Naive thymus-derived CD8-positive, alpha-beta T cell (primary cell): ENCODE results near the gene YWHAQ. TPM values are rescaled to one million over a fixed set of nuclear protein-coding genes. Genes with fewer than 3 reads are reported as not detected.
"Not testable (repeated sequence)": the region's sequence is repeated elsewhere in the genome, so short reads cannot be mapped to it uniquely, and the experiment has no call there.

Source experiments
- ATAC-seq, 2 donors: fragments of 150-1000 bp; cut with Tn5 transposase in 1 of 2; sonication (Bioruptor Pico), chemical (Tn5 transposase) in 1 of 2; 1 replicate in 1 of 2; 2 replicates in 1 of 2; pipeline ENCODE4 v1.10.0; 2021; ENCODE audit warnings: mild to moderate bottlenecking in 2 of 2, moderate library complexity in 2 of 2
- POLR2A ChIA-PET: fragments of 350-600 bp; sonication (Branson Sonifier 250); formaldehyde crosslinking; loops from one replicate; lab custom pipeline; 2021; ENCODE audit warnings: antibody characterized with exemption; lab: Charles Lee
- DNase-seq, 10 donors: peaks; one replicate each; pipeline versions ENCODE4 v3.0.0 to v3.0.0-alpha.2; 2020 to 2022
- H3K27ac Mint-ChIP-seq, 10 donors: one replicate each; pipeline ENCODE4 v1.8.0; 2020 to 2022; ENCODE audit warnings: mild to moderate bottlenecking in 10 of 10, mixed read lengths in 10 of 10, moderate library complexity in 4 of 10, inconsistent platforms in 1 of 10
- H3K27me3 Mint-ChIP-seq, 5 donors: one replicate each; pipeline ENCODE4 v1.8.0; 2021 to 2022; ENCODE audit warnings: mixed read lengths in 5 of 5
- H3K36me3 Mint-ChIP-seq, 3 donors: one replicate each; pipeline ENCODE4 v1.8.0; 2020 to 2022; ENCODE audit warnings: mixed read lengths in 3 of 3, mild to moderate bottlenecking in 2 of 3, inconsistent platforms in 1 of 3
- H3K4me1 Mint-ChIP-seq, 4 donors: one replicate each; pipeline ENCODE4 v1.8.0; 2021 to 2022; ENCODE audit warnings: mixed read lengths in 4 of 4
- H3K4me3 Mint-ChIP-seq, 10 donors: one replicate each; pipeline ENCODE4 v1.8.0; 2020 to 2022; ENCODE audit warnings: mild to moderate bottlenecking in 10 of 10, mixed read lengths in 10 of 10, moderate library complexity in 6 of 10, inconsistent platforms in 1 of 10
- H3K9me3 Mint-ChIP-seq, 9 donors: one replicate each; pipeline ENCODE4 v1.8.0; 2020 to 2022; ENCODE audit warnings: mixed read lengths in 9 of 9, mild to moderate bottlenecking in 3 of 9, inconsistent platforms in 1 of 9, moderate library complexity in 1 of 9
- polyA plus RNA-seq, 3 donors: library from polyadenylated mRNA; unstranded; fragments of 300-500 nt; fragmentation: Illumina TruSeq; gene quantifications; one replicate each; pipeline ENCODE4 v1.2.3, GENCODE V29; 2021
- total RNA-seq, 8 experiments: library from RNA in 2 of 8; stranded (reverse) in 2 of 8; gene quantifications; one replicate each; pipeline ENCODE4 v1.2.3 and lab custom pipeline; 2021 to 2026

YWHAQ gene
- total and polyA plus RNA-seq, 5 experiments from 2014 or later: 99.2 to 348 (median 195) TPM

- H3K27me3 Mint-ChIP-seq: no peaks in the 10 kb centered on the region
- peaks cover 15 to 50% (median 44%) of the 10 kb centered on the region in 4 donors for H3K4me1 Mint-ChIP-seq
- peaks cover 16 to 46% (median 42%) of the 10 kb centered on the region in 3 donors for H3K36me3 Mint-ChIP-seq
- peak overlapping the region in 2 of 10 donors; percentile 16 to 59 for H3K27ac Mint-ChIP-seq
- POLR2A ChIA-PET: no interaction called here
- ATAC-seq: no peak
- peaks cover 0 to 15% (median 8%) of the 10 kb centered on the region in 9 donors for H3K9me3 Mint-ChIP-seq
- no peak for DNase-seq
- H3K4me3 Mint-ChIP-seq: no peak overlapping the region
Observed at GRCh38 chr2:9599430-9599829, 31.4 kb downstream of the YWHAQ start.

DNA sequence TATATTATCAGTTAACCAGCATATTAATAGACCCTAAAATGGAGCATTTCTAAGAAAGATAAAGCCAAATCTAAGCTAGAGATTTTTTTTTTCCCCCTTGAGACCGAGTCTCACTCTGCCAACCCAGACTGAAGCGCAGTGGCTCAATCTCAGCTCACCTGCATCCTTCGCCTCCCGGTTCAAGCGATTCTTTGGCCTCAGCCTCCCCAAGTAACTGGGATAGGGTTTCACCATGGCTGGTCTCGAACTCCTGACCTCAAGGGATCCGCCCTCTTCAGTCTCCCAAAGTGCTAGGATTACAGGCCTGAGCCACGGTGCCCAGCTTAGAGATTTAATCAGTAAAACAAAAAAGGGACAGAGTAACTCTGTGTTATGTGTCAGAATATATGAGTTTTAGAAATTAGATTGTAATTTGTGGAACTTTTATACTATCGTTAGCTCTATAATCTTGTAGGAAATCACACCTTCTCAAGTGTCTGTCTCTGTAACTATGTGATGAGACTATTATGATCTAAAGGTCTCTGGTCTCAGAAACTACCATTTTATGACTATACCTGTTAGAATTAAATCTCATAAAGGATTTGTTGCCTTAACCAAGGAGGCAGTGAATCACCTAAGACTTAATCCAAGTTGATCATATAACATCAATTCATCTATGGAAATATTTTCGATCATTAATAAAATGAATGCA lies 34.0 kb downstream of the YWHAQ start:
- Mint-ChIP-seq H3K36me3 (peaks cover 16 to 44% (median 38%) of the 10 kb centered on the region in 3 donors), H3K27ac (peak overlapping the region in 6 of 10 donors; percentile 15 to 86 (median 60)), H3K9me3 (peaks cover 0 to 15% (median 8%) of the 10 kb centered on the region in 9 donors), H3K27me3 (no peaks in the 10 kb centered on the region), H3K4me3 (peak overlapping the region in 6 of 10 donors; percentile 15 to 62 (median 40)), H3K4me1 (peaks cover 17 to 52% (median 48%) of the 10 kb centered on the region in 4 donors)
- DNase-seq (no peak), ATAC-seq (no peak)
- POLR2A ChIA-PET: no interaction called here

DNA sequence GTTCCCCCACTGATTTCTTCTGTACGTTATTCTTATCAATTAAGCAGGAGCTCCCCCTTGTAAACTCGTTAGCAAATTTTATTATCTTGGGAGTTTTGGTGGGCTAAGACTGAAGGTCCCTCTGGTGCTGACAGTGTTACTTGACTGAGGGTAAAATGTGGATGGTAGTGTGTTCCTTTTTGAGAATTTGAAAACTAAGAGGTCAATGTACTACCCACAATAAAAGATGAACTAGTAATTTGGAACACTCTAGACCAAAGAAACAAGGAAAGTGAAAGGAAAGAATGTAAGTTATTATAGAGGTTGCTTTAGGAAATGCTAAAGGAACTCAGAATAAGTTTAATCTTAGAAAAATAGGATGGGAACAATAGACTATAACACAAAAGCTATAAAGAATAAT lies 35.1 kb downstream of the YWHAQ start:
- H3K4me1 Mint-ChIP-seq: peaks cover 20 to 58% (median 50%) of the 10 kb centered on the region in 4 donors

GRCh38 chr2:9595256-9595655 lies 35.5 kb downstream of the YWHAQ start:
- H3K4me3 Mint-ChIP-seq, DNase-seq, H3K27me3 Mint-ChIP-seq, ATAC-seq, POLR2A ChIA-PET: not testable (repeated sequence)
- peaks cover 20 to 58% (median 50%) of the 10 kb centered on the region in 4 donors for H3K4me1 Mint-ChIP-seq
- peak overlapping the region in 3 of 10 donors; percentile 24 to 65 (median 45) for H3K27ac Mint-ChIP-seq
- H3K36me3 Mint-ChIP-seq: peaks cover 15 to 42% (median 24%) of the 10 kb centered on the region in 3 donors
- H3K9me3 Mint-ChIP-seq: peaks cover 0 to 15% (median 7%) of the 10 kb centered on the region in 9 donors

More for the DNA sequence above, 35.1 kb downstream of the YWHAQ start:
- Mint-ChIP-seq H3K4me3 (peak overlapping the region in 1 of 10 donors; percentile 48), H3K27ac (peak overlapping the region in 5 of 10 donors; percentile 26 to 67 (median 49)), H3K27me3 (no peaks in the 10 kb centered on the region), H3K36me3 (peaks cover 16 to 44% (median 29%) of the 10 kb centered on the region in 3 donors), H3K9me3 (peaks cover 0 to 15% (median 8%) of the 10 kb centered on the region in 9 donors)
- no peak for DNase-seq
- POLR2A ChIA-PET: no interaction called here
- ATAC-seq: no peak

DNA sequence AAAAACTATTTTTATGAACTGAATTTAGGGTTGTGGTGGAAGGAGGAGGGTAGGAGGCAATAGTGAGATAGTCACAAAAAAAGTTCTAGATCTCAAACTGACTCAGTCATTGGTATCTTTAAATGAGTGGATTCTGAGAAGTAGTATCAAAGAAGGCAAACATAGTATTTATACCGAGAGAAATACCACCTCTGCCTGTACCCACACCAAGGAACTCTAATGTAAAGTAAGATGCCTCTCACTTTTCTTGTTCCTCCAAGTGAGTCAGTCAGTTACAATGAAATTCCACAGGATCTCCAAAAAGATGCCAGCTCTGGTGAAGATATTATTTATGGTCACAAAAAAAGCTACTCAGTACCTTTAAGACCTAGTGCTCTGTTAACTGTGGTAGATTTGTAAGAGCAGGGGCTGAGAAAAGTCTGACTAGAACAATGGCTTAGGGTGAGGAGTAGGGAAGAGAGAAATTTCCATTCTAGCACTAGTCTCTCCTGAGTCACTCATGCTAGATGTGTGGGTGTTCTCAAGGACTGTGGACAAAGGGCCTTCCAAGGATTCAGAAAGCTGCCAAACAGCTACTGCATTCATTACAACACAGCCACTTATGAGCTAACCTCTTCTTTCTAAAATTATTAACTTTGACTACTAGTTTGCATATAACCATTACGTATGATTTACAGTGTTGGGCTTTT lies 36.3 kb downstream of the YWHAQ start:
- Mint-ChIP-seq H3K4me3 (no peak overlapping the region), H3K27ac (peak overlapping the region in 9 of 10 donors; percentile 0 to 79 (median 37)), H3K4me1 (peaks cover 18 to 53% (median 47%) of the 10 kb centered on the region in 4 donors), H3K36me3 (peaks cover 8 to 41% (median 20%) of the 10 kb centered on the region in 3 donors), H3K27me3 (no peaks in the 10 kb centered on the region), H3K9me3 (peaks cover 0 to 8% (median 1%) of the 10 kb centered on the region in 9 donors)
- DNase-seq (no peak), ATAC-seq (no peak)
- POLR2A ChIA-PET: interaction anchor here (0.6 kb wide), 1 partner anchor 815 kb away, joined by 4 read pairs; no protein-coding TSS in a partner anchor

- H3K27me3 Mint-ChIP-seq: no peaks in the 10 kb centered on the region
- DNase-seq (no peak), ATAC-seq (no peak)
- no peak overlapping the region for H3K4me3 Mint-ChIP-seq
- H3K36me3 Mint-ChIP-seq: peaks cover 2 to 38% (median 14%) of the 10 kb centered on the region in 3 donors
- peaks cover 0 to 2% (median 0%) of the 10 kb centered on the region in 9 donors for H3K9me3 Mint-ChIP-seq
- H3K27ac Mint-ChIP-seq: peak overlapping the region in 3 of 10 donors; percentile 7 to 79 (median 65)
- POLR2A ChIA-PET: interaction anchor here (0.6 kb wide), 1 partner anchor 815 kb away, joined by 4 read pairs; no protein-coding TSS in a partner anchor
- H3K4me1 Mint-ChIP-seq: peaks cover 18 to 53% (median 46%) of the 10 kb centered on the region in 4 donors
Observed at GRCh38 chr2:9593925-9594324, 36.9 kb downstream of the YWHAQ start.

DNA sequence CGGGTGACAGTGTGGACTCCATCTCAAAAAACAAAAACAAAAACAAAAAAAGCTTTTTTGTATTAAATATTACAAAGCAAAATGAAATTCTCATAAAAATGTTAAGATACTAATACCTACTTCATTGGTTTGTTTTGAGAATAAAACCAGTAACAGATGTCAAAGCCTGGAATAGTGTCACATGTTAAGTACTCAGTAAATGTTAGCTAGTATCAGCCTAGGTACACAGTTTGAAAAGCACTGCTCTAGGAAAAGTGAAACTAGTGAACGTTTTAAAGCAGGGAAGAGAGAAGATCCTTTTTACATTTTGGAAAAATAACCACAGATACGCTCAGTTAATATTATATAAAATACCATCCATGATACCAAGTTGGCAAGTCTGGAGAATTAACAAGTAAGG lies 38.1 kb downstream of the YWHAQ start:
- H3K9me3 Mint-ChIP-seq: no peaks in the 10 kb centered on the region
- no peaks in the 10 kb centered on the region for H3K27me3 Mint-ChIP-seq
- peak overlapping the region in 3 of 10 donors; percentile 2 to 70 (median 31) for H3K27ac Mint-ChIP-seq
- H3K36me3 Mint-ChIP-seq: peaks cover 0 to 41% (median 9%) of the 10 kb centered on the region in 3 donors
- DNase-seq: no peak
- no peak for ATAC-seq
- POLR2A ChIA-PET: no interaction called here
- no peak overlapping the region for H3K4me3 Mint-ChIP-seq
- peaks cover 13 to 42% (median 35%) of the 10 kb centered on the region in 4 donors for H3K4me1 Mint-ChIP-seq

GRCh38 chr2:9590641-9591040 lies 40.2 kb downstream of the YWHAQ start:
- DNase-seq (no peak), ATAC-seq (no peak)
- no peaks in the 10 kb centered on the region for H3K9me3 Mint-ChIP-seq
- no peak overlapping the region for H3K4me3 Mint-ChIP-seq
- POLR2A ChIA-PET: no interaction called here
- peak overlapping the region in 1 of 10 donors; percentile 17 for H3K27ac Mint-ChIP-seq
- H3K36me3 Mint-ChIP-seq: peaks cover 0 to 60% (median 9%) of the 10 kb centered on the region in 3 donors
- peaks cover 11 to 26% (median 22%) of the 10 kb centered on the region in 4 donors for H3K4me1 Mint-ChIP-seq
- H3K27me3 Mint-ChIP-seq: no peaks in the 10 kb centered on the region

DNA sequence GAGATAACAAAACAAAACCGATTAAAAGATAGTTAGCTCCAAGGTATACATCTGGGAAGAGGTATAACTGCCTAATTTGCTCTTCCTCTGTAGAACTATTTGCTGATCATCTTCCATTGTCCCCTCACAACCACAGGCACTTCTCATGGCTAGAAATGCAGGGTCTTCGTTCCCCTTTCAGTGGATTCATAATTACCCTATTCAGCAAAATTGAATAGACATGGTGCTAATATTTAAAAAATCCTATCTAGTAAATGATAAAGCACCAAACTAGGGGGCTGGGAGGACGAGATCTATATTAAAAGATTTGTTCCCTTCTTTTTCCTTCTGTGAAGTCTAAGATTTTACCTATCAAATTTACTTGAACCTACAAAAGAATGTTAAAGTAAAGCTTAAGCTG lies 44.3 kb downstream of the YWHAQ start:
- POLR2A ChIA-PET: interaction anchor here (1.3 kb wide), 1 partner anchor 31 kb away, joined by 4 read pairs; the partner anchor contains the start of gene ADAM17
- Mint-ChIP-seq H3K4me1 (peaks cover 0 to 3% (median under 1%) of the 10 kb centered on the region in 4 donors), H3K27ac (peak overlapping the region in 2 of 10 donors; percentile 4 to 11), H3K4me3 (no peak overlapping the region), H3K36me3 (peaks cover 4 to 72% (median 20%) of the 10 kb centered on the region in 3 donors), H3K27me3 (no peaks in the 10 kb centered on the region), H3K9me3 (no peaks in the 10 kb centered on the region)
- DNase-seq (no peak), ATAC-seq (no peak)

DNA sequence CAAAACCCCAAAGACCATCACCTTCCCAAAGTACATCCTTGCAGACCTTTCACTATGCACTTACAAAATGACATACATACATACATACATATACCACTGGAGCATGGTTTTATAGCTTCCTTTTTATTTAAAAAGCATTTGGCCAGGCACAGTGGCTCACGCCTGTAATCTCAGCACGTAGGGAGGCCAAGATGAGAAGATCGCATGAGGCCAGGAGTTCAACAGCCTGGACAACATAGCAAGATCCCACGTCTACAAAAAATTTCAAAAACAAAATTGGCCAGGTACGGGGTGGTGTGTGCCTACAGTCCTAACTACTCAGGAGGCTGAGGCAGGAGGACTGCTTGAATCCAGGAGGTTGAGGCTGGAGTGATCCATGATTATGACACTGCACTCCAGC lies 45.3 kb downstream of the YWHAQ start:
- no peak for ATAC-seq
- no peaks in the 10 kb centered on the region for H3K4me1 Mint-ChIP-seq
- H3K4me3 Mint-ChIP-seq: no peak overlapping the region
- no peaks in the 10 kb centered on the region for H3K9me3 Mint-ChIP-seq
- H3K36me3 Mint-ChIP-seq: peaks cover 4 to 65% (median 20%) of the 10 kb centered on the region in 3 donors
- peak overlapping the region in 2 of 10 donors; percentile 20 to 54 for H3K27ac Mint-ChIP-seq
- H3K27me3 Mint-ChIP-seq: no peaks in the 10 kb centered on the region
- no peak for DNase-seq
- POLR2A ChIA-PET: no interaction called here

GRCh38 chr2:9584902-9585301 lies 45.9 kb downstream of the YWHAQ start:
- Mint-ChIP-seq H3K27ac (peak overlapping the region in 1 of 10 donors; percentile 34), H3K36me3 (peaks cover 4 to 61% (median 19%) of the 10 kb centered on the region in 3 donors)
- H3K4me3 Mint-ChIP-seq, DNase-seq, H3K27me3 Mint-ChIP-seq, H3K4me1 Mint-ChIP-seq, H3K9me3 Mint-ChIP-seq, POLR2A ChIA-PET, ATAC-seq: not testable (repeated sequence)

- H3K27ac Mint-ChIP-seq: no peak overlapping the region
- POLR2A ChIA-PET: no interaction called here
Observed at GRCh38 chr2:9582624-9583023, 48.2 kb downstream of the YWHAQ start.

More at GRCh38 chr2:9582624-9583023, 48.2 kb downstream of the YWHAQ start:
- Mint-ChIP-seq H3K4me1 (no peaks in the 10 kb centered on the region), H3K9me3 (no peaks in the 10 kb centered on the region), H3K27me3 (no peaks in the 10 kb centered on the region), H3K36me3 (peaks cover 4 to 45% (median 15%) of the 10 kb centered on the region in 3 donors), H3K4me3 (no peak overlapping the region)
- DNase-seq (no peak), ATAC-seq (no peak)
